HAP-1 (cell line): ENCODE measurements around the gene LRCOL1.

Experiments
- DNase-seq, 2 experiments: peaks; one replicate each; pipeline ENCODE4 v3.0.0-alpha.2; 2016 to 2020; ENCODE audit warnings: low spot score in 2 of 2
- H3K27me3 ChIP-seq: fragments of 250-450 bp; sonication (Bioruptor Pico); 2 replicates; pipeline ENCODE4 v1.5.1; 2020; ENCODE audit warnings: low read depth, mild to moderate bottlenecking, moderate library complexity
- H3K36me3 ChIP-seq: fragments of 250-450 bp; sonication (Bioruptor Pico); replicated peaks from 2 replicates; pipeline ENCODE4 v1.5.1; 2020; ENCODE audit warnings: mild to moderate bottlenecking
- H3K4me1 ChIP-seq: fragments of 250-450 bp; sonication (Bioruptor Pico); 2 replicates; pipeline ENCODE4 v1.5.1; 2020; ENCODE audit warnings: mild to moderate bottlenecking
- H3K4me3 ChIP-seq: fragments of 250-450 bp; sonication (Bioruptor Pico); 2 replicates; pipeline ENCODE4 v1.5.1; 2020; ENCODE audit warnings: mild to moderate bottlenecking, moderate library complexity
- H3K9me3 ChIP-seq: fragments of 250-450 bp; sonication (Bioruptor Pico); 2 replicates; pipeline ENCODE4 v1.5.1; 2020; ENCODE audit warnings: mild to moderate bottlenecking, moderate library complexity
- in situ Hi-C: fragments of 300-500 bp; cut with MboI; formaldehyde crosslinking; loops from 3 replicates; pipeline ENCODE4 v1.14.3; 2020; ENCODE audit warnings: low sequenced_read_pairs, inconsistent platforms, mixed read lengths

LRCOL1 gene

DNA sequence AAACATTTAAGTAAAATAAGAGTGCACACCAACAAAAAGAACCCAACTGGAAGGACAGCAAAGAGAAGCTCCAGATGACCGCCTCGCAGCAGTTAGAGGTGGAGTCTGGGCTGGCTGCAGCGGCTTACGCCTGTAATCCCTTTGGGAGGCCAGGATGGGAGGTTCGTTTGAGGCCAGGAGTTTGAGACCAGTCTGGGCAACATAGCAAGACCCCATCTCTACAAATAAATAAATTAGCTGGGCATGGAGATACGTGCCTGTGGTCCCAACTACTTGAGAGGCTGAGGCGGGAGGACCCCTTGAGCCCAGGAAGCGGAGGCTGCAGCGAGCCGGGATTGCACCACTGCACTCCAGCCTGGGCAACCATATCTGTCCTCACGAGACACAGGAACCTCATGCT, 15.2 kb downstream of the LRCOL1 start:
- Histone ChIP-seq H3K9me3 (no peaks in the 10 kb centered on the region), H3K4me3 (no peak overlapping the region), H3K27me3 (no peaks in the 10 kb centered on the region; the same call in 1 of the 2 replicates), H3K4me1 (peaks cover 11% of the 10 kb centered on the region), H3K36me3 (no peaks in the 10 kb centered on the region)
- no peak for DNase-seq
- in situ Hi-C loops = no loop called here

DNA sequence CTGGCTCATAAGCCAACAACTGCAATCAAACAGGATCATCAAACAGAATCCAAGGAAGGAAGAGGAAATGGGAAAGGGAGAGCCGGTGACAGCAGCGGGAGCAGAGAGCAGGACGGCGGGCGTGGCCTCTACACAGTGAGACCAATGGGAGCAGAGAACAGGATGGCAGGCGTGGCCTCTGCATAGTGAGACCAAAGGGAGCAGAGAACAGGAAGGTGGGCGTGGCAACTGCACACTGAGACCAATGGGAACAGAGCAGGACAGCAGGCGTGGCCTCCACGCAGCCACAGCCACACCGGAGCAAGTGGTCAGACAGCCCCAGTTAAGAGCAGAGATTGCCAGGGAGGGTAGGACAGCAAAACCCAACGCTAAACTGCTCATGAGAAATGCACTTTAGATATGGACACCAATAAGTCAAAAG, 16.4 kb downstream of the LRCOL1 start:
- no peak overlapping the region for H3K4me3 ChIP-seq
- H3K27me3 ChIP-seq = no peaks in the 10 kb centered on the region; the same call in 1 of the 2 replicates
- peak; percentile 97 to 99 for DNase-seq
- no peaks in the 10 kb centered on the region for H3K9me3 ChIP-seq
- in situ Hi-C loops = no loop called here
- H3K4me1 ChIP-seq = peaks cover 11% of the 10 kb centered on the region
- H3K36me3 ChIP-seq = no peaks in the 10 kb centered on the region

DNA sequence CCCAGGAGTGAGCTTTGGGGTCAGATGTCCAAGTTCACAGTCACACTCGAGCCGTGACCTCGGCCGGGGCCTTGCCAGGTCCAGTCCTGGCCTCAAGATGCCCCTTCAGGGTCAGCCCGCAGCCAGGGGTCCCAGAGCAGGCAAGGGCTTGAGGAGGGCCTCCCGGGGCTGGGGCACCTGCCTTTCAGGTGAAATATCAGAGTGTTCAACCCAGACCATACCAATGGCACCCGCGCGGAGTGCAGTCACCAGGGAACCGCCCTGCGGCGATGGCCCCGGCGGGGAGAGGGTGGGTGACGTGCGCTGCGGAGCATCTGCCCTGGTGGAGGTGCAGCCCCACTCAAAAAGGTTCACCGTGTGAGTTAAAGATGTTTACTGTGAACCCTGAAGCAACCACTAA, 16.9 kb downstream of the LRCOL1 start:
- in situ Hi-C loops = no loop called here
- no peak overlapping the region for H3K4me3 ChIP-seq
- no peaks in the 10 kb centered on the region for H3K36me3 ChIP-seq
- peaks cover 7% of the 10 kb centered on the region for H3K4me1 ChIP-seq
- H3K9me3 ChIP-seq = no peaks in the 10 kb centered on the region
- H3K27me3 ChIP-seq = no peaks in the 10 kb centered on the region; the same call in 1 of the 2 replicates
- no peak for DNase-seq

DNA sequence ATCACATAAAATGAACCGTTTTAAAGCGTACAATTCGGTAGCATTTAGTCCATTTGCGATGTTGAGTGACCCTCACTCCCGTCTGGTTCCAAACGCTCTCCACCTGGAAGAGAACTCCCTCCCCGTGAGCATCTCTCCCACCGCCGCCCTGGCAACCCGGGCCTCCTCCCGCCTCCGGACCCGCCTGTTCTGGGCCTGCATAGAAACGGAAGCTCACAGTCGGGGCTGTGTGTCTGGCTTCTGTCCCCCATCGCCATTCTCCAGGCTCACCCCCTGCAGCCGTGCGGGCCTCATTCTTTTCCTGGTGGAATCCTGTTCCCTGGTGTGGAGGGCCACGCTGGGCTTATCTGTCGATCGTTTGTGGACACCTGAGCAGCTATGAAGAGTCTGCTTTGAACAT, 17.3 kb downstream of the LRCOL1 start:
- no peaks in the 10 kb centered on the region for H3K9me3 ChIP-seq
- no peak overlapping the region for H3K4me3 ChIP-seq
- H3K27me3 ChIP-seq = no peaks in the 10 kb centered on the region; the same call in 1 of the 2 replicates
- no peak for DNase-seq
- H3K4me1 ChIP-seq = peaks cover 7% of the 10 kb centered on the region
- in situ Hi-C loops = no loop called here
- no peaks in the 10 kb centered on the region for H3K36me3 ChIP-seq

DNA sequence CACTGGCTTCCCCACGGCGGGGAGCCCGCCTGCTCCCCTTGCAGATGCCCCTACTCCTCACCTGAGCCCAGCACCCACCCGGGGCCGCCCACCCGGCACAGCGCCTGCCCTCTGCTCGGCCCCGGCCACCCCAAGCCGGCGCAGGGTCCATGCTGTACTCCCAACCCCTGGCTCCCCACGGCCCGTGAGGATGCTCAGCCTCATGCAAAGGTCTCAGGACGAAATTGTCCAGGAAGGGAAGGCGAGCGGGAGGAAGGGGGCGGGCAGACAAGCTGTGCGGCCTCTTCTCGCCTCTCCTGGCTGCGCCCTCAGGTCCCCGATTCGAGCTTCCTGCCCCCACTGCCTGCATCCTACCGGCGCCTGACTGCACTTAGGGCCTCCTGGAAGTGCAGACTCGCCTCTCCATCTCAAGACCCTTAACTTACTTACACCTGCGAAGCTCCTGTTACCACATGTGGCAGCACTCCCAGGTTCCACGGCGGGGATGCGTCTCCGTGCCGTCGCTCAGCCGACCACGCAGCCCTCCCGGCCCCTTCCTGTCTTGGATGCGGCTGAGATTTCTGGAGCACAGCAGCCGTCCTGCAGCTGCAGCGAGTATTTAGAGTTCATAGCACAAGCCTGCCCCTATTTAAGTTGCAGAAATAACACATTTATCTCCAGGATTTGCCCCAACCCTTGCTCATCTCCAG, 18.0 kb downstream of the LRCOL1 start:
- no peaks in the 10 kb centered on the region; the same call in 1 of the 2 replicates for H3K27me3 ChIP-seq
- in situ Hi-C loops = no loop called here
- H3K4me3 ChIP-seq = no peak overlapping the region

DNA sequence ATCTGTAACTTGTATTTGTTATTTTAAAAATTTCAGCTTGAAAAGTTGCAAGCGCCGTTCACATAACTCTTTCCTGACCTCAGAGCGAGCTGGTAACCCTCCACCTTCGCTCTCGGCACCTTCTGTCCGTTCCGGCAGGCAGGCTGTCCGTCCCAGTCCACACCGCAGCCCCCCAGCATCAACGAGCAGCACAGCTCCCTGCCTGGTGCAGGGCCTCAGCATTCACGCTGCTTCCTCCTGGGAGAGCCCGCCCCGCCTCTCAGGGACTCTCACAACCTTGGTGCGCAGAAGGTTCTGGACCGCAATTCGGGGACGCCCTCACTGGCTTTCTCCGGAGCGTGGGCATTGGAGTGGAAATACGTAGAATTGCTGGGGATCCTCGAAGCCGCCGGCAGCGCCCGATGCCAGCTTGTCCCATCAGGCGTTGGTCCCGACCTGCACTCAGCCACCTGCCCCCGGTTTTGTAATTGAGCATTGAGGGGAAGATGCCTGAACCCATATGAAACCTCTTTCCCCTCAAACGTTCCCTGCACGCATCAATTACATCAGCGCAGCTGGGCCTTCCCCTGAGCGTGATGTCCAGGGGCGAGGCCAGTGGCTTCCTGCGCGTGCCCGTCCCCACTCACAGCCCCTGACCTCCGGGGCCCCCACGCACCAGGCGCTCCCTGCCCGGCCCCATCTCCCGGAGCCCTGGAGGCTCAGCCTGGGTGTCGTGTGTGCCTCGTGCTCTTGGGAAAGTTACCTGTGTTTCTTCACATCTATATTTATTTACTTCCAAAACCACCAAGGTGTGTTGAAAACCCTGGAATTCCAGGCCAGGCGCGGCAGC, 19.1 kb downstream of the LRCOL1 start:
- H3K36me3 ChIP-seq = no peaks in the 10 kb centered on the region
- in situ Hi-C loops = no loop called here
- no peak for DNase-seq
- no peaks in the 10 kb centered on the region; the same call in 1 of the 2 replicates for H3K27me3 ChIP-seq
- 0 out of 2 replicates have a peak, but pooled peaks cover 2% of the 10 kb centered on the region for H3K4me1 ChIP-seq
- H3K4me3 ChIP-seq = no peak overlapping the region
- no peaks in the 10 kb centered on the region for H3K9me3 ChIP-seq

More for the DNA sequence above, 18.0 kb downstream of the LRCOL1 start:
- H3K9me3 ChIP-seq = no peaks in the 10 kb centered on the region
- no peak for DNase-seq
- H3K36me3 ChIP-seq = no peaks in the 10 kb centered on the region
- peaks cover 4% of the 10 kb centered on the region for H3K4me1 ChIP-seq

DNA sequence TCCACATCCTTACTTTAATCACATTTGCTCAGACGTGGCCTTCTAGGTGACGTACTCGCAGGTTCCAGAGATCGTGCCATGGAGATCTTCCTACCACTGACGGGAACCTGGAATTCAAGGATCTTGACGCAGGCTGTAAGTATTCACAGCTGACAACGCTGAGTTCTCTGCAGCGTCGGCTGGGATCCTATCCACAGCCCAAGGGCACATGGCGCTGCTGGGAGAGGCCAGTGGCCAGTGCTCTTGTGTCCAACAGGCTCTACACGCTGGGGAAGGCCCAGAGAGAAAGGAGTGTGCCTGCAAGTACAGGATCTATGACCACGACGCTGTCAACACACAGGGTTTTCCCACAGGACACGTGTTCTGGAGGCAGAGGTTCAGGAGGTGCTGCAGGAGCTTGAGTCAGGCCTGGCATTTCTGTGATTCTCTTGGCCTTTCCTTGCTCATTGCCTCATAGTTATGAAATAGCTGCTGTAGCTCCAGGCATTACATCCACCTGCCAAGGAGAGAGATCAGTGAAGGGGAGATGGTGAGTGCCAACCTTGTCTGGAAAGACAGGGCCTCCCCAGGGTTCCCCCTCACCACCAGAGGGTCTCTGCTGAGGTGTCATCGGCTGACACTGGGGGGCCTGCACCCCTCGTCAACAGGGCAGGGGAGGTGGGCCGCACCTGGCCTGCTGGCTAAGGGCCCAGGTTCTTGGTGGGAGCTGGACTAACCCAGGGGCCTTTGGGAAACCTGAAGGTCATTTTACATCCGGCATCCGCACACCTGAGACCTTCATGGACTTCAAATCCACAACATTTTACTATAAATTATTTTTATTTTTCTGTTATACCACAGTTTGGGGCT, 21.3 kb downstream of the LRCOL1 start:
- DNase-seq = no peak
- Histone ChIP-seq H3K27me3 (no peaks in the 10 kb centered on the region; the same call in 1 of the 2 replicates), H3K36me3 (no peaks in the 10 kb centered on the region), H3K4me1 (0 out of 2 replicates have a peak, but pooled peaks cover under 1% of the 10 kb centered on the region), H3K4me3 (no peak overlapping the region), H3K9me3 (no peaks in the 10 kb centered on the region)
- in situ Hi-C loops = no loop called here

DNA sequence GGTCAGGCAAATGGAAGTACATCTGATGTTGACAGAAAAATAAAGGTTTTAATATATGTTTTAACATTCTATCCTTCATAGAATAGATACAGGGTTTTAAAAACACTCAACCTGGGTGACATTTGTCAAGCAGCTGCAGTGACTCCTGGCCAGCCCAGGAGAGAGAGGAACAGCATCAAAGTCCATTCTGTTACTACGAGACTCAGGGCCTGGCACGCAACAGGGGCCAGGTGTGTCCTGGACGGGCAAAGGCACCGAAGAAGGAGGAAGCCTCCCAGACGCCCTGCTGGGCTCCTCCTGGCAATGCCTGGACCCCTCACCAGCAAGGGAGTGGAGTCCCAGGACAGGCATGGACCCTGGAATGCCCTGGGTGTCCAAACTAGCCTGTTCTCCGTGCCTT, 22.1 kb downstream of the LRCOL1 start:
- H3K36me3 ChIP-seq = no peaks in the 10 kb centered on the region
- no peaks in the 10 kb centered on the region for H3K9me3 ChIP-seq
- in situ Hi-C loops = no loop called here
- no peak overlapping the region for H3K4me3 ChIP-seq
- no peaks in the 10 kb centered on the region for H3K4me1 ChIP-seq
- H3K27me3 ChIP-seq = no peaks in the 10 kb centered on the region; the same call in 1 of the 2 replicates
- no peak for DNase-seq

DNA sequence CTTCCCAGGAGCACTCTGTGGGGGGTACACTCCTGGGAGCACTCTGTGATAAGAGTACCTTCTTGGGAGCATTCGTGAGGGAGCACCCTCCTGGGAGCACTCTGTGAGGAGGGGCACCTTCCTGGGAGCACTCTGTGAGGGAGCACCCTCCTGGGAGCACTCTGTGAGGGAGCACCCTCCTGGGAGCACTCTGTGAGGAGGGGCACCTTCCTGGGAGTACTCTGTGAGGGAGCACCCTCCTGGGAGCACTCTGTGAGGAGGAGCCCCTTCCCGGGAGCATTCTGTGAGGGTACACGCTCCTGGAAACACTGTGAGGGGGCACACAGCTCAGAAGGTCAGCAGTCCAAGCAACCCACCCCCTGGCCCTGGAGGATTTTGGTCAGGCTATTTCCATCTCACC, 22.6 kb downstream of the LRCOL1 start:
- H3K9me3 ChIP-seq = no peaks in the 10 kb centered on the region
- DNase-seq = no peak
- H3K27me3 ChIP-seq = no peaks in the 10 kb centered on the region; the same call in 1 of the 2 replicates

DNA sequence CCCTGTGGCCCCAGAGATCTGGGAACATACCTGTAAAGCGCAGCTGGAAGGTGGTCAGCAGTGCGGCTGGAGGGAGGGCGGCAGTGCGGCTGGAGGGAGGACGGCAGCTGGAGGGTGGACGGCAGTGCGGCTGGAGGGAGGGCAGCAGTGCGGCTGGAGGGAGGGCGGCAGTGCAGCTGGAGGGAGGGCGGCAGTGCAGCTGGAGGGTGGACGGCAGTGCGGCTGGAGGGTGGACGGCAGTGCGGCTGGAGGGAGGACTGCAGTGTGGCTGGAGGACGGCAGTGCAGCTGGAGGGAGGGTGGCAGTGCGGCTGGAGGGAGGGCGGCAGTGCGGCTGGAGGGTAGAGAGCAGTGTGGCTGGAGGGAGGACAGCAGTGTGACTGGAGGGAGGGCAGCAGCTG, 23.5 kb downstream of the LRCOL1 start:
- DNase-seq = no peak
- Histone ChIP-seq H3K4me1 (no peaks in the 10 kb centered on the region), H3K36me3 (no peaks in the 10 kb centered on the region; the same call in 1 of the 2 replicates), H3K27me3 (no peaks in the 10 kb centered on the region; the same call in 1 of the 2 replicates), H3K9me3 (no peaks in the 10 kb centered on the region), H3K4me3 (no peak overlapping the region)
- in situ Hi-C loops = no loop called here

More for the DNA sequence above, 22.6 kb downstream of the LRCOL1 start:
- in situ Hi-C loops = no loop called here
- H3K4me3 ChIP-seq = no peak overlapping the region
- H3K36me3 ChIP-seq = no peaks in the 10 kb centered on the region
- no peaks in the 10 kb centered on the region for H3K4me1 ChIP-seq

DNA sequence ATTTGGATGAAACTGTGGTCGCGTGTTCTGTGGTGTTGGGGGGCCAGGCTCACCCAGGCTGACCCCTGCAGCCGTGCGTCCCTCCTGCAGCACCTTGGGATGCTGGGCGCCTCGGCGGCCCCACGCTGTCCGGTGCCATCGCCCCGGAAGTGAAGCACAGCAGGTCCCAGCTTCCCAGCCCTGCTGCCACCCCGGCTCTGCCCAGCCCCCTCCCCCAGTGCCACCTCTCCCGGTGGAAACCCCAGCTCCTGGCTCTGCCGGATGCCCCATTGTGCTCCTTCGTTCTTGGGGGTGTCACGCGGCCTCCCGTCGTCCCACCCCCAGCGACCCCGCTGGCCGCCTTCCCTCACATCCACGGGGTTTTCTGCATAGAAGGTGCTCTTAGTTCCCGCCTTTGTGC, 25.2 kb downstream of the LRCOL1 start:
- H3K9me3 ChIP-seq = no peaks in the 10 kb centered on the region
- peaks cover 12% of the 10 kb centered on the region for H3K36me3 ChIP-seq
- no peaks in the 10 kb centered on the region for H3K27me3 ChIP-seq
- H3K4me1 ChIP-seq = no peaks in the 10 kb centered on the region
- H3K4me3 ChIP-seq = no peak overlapping the region
- no peak for DNase-seq
- in situ Hi-C loops = no loop called here

DNA sequence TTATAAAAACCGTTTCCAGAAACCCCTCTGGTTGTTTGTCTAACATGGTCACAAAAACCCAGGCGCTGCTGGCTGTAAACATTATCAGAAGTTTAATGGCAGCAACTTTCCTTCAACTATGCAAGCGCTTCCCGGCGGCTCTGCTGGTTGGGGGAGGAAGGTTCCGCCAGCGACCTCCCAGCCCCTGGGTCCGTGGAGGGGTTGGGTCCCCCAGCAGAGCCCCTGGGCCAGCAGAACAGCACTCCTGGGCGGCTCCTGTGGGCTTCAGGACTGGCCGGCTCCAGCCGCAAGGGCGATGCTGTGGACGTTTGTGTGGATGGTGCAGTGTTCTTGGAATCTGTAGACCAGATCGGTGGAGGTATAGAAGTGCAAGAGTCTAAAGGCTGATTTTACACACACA, 26.0 kb downstream of the LRCOL1 start:
- DNase-seq = no peak
- in situ Hi-C loops = no loop called here

DNA sequence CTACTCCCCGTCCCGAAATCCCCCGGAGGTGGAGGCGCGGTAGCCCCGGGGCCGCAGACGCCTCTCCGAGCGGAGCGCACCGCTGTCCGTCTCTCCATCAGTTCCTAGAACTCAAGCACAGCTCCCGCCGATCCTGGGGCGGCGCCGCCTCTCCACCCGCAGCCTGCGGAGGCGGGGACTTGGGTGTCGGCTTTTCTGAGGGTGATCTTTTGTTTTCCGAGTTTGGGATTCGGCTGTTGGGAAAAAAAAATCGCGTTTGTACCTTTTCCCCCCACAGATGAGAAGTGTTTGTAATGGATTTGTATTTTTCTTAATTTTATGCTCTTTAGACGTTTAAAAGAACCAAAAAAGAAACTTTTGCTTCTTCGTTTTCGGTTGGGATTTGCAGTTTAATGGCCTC, 26.6 kb downstream of the LRCOL1 start:
- Histone ChIP-seq H3K4me1 (no peaks in the 10 kb centered on the region), H3K9me3 (no peaks in the 10 kb centered on the region), H3K27me3 (no peaks in the 10 kb centered on the region), H3K36me3 (peaks cover 20% of the 10 kb centered on the region), H3K4me3 (no peak overlapping the region)
- DNase-seq = no peak
- in situ Hi-C loops = no loop called here

More for the DNA sequence above, 26.0 kb downstream of the LRCOL1 start:
- Histone ChIP-seq H3K4me1 (no peaks in the 10 kb centered on the region), H3K27me3 (no peaks in the 10 kb centered on the region), H3K36me3 (peaks cover 17% of the 10 kb centered on the region), H3K9me3 (no peaks in the 10 kb centered on the region), H3K4me3 (no peak overlapping the region)
